VCaP (cell line): ENCODE measurements around the gene TUBB4B.

Experiments used
- H3K27ac ChIP-seq: fragments of 450-650 bp; 2 replicates; pipeline ENCODE4 v1.5.1; 2017
- TF ChIP-seq, protein P1 (sequence below): fragments of 450-650 bp; conservative IDR thresholded peaks from 2 replicates; pipeline ENCODE4 v1.5.1; 2017; ENCODE audit warnings: mild to moderate bottlenecking, moderate library complexity

The TUBB4B gene

DNA sequence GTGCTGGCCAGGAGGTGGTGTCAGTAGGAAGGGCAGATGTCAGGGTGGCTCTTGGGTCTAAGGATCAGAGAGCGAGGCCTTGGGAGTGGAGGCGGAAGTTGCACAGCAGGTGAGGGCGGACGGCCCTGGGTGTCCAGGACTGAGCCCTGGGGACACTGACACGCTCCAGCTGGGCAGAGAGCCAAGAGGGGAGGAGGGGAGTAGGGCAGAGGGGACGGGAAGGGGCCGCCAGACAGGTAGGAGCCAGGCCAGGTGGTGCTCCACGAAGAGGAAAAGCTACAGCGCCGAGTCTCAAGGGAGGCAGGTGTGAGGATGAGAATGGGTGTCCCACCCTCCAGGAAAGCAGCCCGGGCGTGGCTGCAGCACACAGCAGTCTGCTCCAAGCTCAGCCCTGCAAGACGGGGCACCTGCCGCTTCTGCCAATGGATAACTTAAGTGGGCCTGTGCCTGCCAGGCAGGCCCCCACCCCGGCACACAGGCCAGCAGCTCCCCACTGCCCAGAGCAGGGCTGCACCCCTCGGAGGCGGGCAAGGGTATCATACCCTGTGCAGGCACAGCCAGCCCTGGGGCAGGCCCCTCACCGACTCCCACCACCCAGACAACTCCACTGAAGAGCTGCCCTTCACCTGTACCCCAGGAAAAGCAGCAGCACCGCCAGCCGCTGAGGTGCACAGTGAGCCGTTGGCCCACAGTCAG, 45.4 kb upstream of the TUBB4B start:
- peak overlapping the region; percentile 97 for H3K27ac ChIP-seq
- TF ChIP-seq, protein P1, sequence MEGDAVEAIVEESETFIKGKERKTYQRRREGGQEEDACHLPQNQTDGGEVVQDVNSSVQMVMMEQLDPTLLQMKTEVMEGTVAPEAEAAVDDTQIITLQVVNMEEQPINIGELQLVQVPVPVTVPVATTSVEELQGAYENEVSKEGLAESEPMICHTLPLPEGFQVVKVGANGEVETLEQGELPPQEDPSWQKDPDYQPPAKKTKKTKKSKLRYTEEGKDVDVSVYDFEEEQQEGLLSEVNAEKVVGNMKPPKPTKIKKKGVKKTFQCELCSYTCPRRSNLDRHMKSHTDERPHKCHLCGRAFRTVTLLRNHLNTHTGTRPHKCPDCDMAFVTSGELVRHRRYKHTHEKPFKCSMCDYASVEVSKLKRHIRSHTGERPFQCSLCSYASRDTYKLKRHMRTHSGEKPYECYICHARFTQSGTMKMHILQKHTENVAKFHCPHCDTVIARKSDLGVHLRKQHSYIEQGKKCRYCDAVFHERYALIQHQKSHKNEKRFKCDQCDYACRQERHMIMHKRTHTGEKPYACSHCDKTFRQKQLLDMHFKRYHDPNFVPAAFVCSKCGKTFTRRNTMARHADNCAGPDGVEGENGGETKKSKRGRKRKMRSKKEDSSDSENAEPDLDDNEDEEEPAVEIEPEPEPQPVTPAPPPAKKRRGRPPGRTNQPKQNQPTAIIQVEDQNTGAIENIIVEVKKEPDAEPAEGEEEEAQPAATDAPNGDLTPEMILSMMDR: no peak

- peak overlapping the region; percentile 97 for H3K27ac ChIP-seq
- TF ChIP-seq, protein P1: no peak
Measured at GRCh38 chr9:137198051-137198901, 42.8 kb upstream of the TUBB4B start.

DNA sequence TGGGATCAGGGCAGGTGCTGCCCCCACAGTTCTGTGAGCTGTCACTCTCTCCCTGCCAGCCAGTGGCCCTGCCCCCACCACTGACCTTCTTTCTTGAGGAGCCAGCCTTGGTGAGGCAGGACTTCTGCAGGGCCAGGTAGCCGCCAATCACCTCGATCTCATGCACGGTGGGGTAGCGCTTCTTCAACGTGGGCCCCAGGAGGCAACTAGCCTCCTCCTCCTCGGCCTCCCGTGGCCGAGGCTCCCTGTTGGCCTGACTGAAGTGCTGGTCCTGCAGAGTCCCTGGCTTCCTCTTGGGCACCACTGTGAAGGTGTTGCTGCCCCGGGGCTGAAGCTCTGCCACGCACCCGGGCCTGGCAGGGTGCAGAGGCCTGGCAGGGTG, 42.2 kb upstream of the TUBB4B start:
- H3K27ac ChIP-seq: peak overlapping the region; percentile 97

GRCh38 chr9:137199411-137200121, 41.5 kb upstream of the TUBB4B start:
- TF ChIP-seq, protein P1: no peak
- peak overlapping the region; percentile 97 for H3K27ac ChIP-seq

More for the DNA sequence above, 42.2 kb upstream of the TUBB4B start:
- TF ChIP-seq, protein P1: no peak

DNA sequence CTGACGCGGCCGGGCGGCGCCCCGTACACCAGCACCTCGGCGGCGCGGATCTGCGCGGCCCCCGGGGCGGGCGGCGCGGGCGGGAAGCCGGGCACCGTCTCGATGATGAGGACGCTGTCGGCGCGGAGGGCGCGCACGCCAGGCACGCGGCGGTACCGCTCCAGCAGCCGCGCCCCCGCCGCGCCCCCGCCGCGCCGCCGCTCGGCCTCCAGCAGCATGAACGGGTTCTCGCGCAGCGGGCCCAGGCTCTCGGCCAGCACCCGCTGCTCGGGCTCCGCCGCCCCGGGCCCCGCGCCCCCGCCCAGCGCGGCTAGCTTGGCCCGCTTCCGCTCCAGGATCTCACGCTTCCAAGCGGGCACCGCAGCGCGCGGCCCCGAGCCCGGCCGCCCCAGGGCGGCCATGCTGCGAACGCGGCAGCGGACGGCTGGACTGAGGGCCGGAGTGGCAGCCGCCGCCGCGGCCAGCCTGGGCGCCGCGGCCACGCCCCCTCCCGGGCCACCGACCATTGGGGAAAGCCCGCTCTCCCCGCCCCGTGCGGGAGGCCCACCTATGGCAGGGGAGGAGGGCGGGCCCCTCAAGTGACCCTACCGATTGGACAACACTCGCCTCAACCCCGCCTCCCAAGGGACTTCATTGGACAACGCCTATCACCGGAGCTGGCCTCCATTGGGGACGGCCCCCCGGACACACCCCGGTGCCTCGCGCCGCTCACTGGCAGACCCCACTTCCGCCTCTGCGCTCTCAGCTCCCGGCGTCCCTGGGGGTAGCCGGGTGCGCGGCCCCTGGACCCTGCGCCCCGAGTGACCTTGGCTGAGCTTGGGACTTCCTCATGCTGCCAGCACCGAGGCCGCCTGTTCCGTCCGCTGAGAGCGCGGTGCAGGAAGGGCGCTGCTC, 40.5 kb upstream of the TUBB4B start, which contains the start of gene TPRN:
Gene TPRN, minus strand, starts transcription at position 431 of the 894 bp plus-strand sequence. Its CDS starts 30 bp downstream, at position 401.
- H3K27ac ChIP-seq: peak within 1 kb of the TSS; percentile 97
- TF ChIP-seq, protein P1: no peak

GRCh38 chr9:137201205-137201868, 39.8 kb upstream of the TUBB4B start:
- TF ChIP-seq, protein P1: no peak
- H3K27ac ChIP-seq: peak overlapping the region; percentile 97
